ENCODE results near the gene AFF2.

DNA sequence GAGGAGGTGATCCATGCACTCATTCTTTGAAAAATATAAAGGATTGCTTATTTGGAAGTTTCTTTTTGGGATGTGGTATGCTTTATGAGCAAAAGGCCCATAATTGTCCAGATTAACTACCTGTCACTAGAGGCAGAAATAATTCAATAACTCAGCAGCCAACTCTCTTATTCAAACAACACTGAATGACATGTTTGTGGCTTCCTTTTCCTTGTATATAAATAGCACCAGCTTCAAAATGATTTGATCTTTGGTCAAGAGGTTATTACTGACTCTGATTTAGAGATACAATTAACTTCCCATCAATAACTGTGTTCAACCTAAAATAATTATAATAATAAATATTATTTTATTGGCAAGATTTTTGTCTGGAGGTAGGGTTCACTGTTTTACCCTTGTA lies 232.3 kb downstream of the AFF2 start:
- TF ChIP-seq, protein P1, sequence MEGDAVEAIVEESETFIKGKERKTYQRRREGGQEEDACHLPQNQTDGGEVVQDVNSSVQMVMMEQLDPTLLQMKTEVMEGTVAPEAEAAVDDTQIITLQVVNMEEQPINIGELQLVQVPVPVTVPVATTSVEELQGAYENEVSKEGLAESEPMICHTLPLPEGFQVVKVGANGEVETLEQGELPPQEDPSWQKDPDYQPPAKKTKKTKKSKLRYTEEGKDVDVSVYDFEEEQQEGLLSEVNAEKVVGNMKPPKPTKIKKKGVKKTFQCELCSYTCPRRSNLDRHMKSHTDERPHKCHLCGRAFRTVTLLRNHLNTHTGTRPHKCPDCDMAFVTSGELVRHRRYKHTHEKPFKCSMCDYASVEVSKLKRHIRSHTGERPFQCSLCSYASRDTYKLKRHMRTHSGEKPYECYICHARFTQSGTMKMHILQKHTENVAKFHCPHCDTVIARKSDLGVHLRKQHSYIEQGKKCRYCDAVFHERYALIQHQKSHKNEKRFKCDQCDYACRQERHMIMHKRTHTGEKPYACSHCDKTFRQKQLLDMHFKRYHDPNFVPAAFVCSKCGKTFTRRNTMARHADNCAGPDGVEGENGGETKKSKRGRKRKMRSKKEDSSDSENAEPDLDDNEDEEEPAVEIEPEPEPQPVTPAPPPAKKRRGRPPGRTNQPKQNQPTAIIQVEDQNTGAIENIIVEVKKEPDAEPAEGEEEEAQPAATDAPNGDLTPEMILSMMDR (IDR thresholded peaks at IDR 0.05), result no peak
- TF ChIP-seq POLR2A (IDR thresholded peaks at IDR 0.05), result no peak
